NCI-H2029 (cell line): ENCODE results near the gene DYNC1LI2.
"Not testable (repeated sequence)": the region's sequence is repeated elsewhere in the genome, so short reads cannot be mapped to it uniquely, and the experiment has no call there.

ENCODE experiments used
- DNase-seq: peaks from one replicate; lab custom pipeline; 2025; lab: John Stamatoyannopoulos, UW

DYNC1LI2 gene

DNA sequence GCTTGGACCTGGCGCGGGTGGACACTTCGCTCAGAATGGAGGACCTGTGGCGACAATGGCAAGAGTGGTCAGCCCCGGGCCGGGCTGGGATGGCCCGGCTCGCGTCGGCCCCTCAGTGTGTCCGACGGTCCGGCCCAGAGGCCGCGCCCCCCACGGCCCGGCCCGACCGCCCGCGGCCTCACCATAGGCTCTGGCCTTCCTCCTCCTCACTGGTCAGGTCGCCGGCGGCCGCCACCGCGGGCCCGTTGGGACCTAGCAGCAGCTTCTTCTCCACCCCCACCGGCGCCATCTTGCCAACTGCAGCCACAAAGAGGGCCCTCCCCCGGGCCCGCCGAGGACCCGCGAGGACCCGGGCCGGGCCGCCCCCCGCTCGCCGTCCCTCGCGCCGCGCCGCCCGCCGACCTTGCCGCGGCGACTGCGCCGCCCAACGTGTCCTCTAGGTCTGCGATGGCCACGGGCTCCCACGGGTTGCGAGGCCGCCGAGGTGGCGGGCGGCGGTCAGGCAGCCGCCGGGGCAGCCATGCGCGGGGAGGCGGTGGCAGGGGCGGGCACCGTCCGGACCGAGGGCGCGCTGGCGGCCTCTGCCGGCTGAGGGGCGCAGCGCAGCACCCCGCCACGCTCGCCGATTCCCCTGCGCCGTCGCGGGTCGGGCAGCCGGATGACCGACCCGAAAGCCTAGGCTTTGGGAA is at the start of gene DYNC1LI2:
Gene DYNC1LI2 (minus strand): TSS at position 307 of the 689 bp plus-strand sequence. CDS start 18 bp downstream, at position 289.
- DNase-seq: peak; percentile 28

DNA sequence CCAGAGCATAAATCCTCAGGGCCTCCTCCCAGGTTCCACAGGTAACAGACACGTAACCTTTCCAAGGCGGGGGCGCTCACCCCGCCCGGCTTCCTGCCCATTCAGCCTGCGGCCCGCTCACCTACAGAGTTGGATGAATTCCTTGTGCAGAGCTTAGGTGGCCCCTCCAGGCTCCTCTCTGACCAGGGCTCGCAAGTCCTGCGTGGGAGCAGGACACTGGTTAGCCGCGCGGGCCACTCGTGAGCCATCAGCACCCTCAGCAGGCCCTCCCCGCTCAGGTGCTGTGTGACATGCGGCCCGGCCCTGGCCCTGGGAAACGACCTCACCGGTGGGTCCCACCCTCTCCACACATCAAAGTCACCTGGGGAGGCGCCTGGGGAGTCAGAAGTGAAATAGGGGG is 49.4 kb upstream of the DYNC1LI2 start:
- DNase-seq: no peak

DNA sequence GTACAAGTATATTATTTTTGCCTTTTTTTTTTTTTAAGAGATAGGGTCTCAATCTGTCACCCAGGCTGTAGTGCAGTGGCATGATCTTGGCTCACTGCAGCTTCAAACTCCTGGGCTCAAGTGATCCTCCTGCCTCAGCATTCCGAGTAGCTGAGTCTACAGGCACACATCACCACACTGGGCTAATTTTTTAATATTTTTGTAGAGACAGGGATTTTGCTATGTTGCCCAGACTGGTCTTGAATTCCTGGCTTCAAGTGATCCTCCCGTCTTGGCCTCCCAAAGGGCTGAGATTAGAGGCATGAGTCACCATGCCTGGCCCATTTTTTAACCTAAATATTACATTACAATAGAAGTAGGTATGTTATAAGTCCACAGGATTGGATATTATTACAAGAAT is 46.8 kb upstream of the DYNC1LI2 start:
- no peak for DNase-seq

DNA sequence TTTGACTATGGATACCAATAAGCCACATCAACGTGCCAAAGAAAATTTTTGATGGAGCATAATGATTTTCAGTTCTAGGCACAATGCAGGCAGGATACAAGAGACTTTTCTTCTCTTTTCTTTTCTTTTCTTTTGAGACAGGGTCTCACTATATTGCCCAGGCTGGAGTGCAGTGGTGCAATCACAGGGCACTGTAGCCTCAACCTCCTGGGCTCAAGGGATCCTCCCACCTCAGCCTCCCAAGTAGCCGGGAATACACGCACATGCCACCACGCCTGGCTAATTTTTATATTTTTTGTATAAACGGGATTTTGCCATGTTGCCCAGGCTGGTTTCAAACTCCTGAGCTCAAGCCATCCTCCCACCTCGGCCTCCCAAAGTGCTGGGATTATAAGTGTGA is 42.6 kb upstream of the DYNC1LI2 start:
- not testable (repeated sequence) for DNase-seq

DNA sequence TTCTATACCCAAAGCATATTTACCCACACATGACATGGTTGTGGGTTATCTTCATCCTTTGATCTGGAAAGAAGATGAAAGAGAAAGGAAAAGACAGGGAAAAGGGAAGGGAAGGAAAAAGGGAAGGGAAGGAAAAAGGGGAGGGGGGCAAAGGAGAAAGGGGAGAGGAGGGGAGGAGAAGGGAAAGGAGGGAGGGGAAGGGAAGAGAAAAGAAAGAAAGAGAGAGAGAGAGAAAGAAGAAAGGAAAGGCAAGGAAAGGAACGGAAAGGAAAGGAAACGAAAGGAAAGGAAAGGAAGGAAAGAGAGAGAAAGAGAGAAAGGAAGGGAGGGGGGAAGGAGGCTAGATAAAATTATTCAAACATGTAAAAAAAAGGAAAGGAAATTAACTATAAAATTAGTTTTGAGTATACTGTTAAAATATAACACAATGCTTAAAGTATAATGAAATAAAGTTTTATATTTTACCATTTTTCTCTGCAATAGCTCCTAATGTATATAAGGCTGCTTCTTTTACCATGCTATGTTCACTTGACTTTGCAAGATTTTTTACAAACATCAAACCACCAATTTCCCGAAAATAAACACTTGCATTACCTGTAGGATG is 38.8 kb upstream of the DYNC1LI2 start:
- no peak for DNase-seq

DNA sequence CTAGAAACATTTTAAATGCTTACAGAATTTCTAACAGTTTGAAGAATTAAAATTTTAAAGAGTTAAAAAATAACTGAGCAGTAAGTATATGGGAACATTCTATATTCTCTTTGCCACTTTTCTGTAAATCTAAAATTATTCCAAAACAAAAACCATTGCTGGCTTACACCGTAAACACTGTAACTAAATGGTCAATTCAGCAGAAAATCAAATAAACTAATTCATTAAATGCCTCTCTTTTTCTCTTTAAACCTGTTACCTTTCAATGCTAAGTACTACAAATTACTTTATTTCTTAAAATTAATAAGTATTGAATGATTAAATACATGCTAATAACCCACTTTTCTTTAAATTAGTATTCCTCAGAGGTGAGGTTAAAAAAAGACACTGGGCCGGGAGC is 36.0 kb upstream of the DYNC1LI2 start:
- no peak for DNase-seq

DNA sequence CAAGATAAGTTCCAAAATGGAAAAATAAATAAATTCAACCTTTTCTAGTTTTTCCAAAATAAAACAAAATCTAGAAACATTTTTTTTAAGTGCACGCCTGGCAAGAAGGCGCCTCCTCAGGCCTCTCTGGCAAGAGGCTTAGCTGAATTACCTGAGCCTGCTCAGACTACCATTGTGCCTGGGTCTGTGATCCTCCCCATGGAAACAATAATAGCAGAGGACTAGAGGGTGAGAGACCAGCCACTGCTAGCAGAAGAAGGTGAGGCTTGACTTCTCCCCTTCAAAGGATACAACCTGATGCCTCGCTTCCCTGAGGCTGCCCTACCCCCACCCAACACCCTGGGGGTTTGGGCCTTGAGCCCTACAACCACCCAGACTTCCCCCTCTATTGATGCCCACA is 35.1 kb upstream of the DYNC1LI2 start:
- DNase-seq: no peak

DNA sequence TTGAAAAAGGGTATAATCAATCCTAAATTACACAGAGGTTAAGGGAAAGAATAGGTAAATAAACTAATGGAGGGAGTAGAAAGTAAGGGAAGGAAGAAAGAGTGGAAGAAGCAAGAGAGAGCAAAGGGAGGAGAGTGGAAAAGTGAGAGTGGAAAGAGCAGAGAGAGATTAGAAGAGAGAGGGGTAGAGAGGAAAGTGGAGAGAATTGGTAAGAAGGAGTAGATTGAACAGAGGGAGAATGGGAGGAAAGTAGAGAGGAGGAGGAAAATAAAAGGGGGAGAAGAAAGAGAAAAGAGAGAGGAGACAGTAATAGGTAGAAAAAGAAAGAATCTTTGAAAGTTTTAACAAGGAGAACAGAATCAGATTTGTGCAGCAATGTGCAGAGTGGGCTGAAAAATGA is 25.0 kb upstream of the DYNC1LI2 start:
- no peak for DNase-seq

DNA sequence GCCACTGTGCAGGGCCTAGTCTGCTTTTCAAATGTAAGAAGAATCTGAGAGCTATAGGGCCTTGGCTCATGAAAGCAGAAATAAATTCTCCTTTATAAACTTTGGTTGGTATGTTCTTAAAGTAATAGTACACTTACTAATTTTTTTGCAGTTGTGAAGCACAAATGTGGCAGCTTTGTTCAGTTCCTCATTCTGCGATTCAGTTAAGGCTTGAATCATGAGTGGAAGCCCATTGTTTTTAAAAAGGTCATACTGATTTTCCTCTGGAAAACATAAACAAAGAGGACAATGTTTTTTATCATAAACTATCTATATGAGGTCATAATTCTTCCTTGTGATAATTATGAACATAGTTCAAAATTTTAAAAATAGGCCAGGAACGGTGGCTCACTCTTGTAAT is 23.6 kb upstream of the DYNC1LI2 start:
- no peak for DNase-seq

DNA sequence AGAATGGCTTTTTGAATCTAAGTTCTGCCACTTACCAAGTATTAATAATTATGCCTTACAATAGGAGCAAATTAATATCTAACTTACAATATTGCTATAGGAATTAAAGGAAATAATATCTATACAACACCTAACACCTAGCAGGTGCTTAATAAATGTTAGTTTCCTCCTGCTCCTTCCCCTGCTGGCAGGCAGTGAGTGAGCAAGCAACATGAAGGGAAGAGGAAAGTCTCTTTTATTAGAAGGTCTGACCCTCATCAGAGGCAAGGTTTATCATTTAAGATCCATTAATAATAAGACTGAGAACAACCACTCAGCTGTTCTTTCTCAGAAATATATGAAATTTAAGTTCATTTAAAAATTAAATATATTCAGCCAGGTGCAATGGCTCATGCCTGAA is 6.7 kb upstream of the DYNC1LI2 start:
- no peak for DNase-seq

DNA sequence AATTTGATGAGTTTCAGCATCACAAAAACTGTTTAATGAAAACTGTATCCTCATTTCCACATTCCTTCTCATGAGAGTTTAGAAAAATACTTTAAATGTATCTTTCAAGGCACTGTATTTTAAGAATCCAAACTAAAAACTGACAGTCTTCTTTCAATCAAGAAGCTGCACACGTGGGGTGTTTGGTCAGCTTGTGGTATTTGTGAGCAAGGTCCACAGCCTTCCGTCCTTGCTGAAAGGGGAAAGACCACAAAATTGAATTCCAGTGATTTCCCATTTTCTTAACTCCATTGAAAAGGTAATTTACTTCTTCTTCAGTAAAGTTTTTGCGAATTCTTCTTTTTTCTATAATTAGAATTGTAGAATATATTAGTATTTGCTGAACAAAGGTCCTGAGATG is 3.4 kb upstream of the DYNC1LI2 start:
- DNase-seq: no peak

DNA sequence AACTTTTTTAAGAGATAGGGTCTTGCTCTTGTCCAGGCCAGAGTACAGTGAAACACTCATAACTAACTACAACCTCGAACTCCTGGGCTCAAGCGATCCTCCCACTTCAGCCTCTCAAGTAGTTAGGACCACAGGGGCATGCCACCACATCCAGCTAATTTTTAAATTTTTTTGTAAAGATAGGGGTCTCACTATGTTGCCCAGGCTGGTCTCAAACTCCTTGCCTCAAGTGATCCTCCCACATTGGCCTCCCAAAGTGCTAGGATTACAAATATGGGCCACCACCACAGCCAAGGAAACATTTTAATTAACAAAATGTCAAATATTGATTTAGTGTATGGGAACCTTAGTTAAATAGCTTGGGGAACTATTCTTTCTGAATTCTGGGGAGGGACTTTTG is 2.8 kb upstream of the DYNC1LI2 start:
- DNase-seq: no peak

DNA sequence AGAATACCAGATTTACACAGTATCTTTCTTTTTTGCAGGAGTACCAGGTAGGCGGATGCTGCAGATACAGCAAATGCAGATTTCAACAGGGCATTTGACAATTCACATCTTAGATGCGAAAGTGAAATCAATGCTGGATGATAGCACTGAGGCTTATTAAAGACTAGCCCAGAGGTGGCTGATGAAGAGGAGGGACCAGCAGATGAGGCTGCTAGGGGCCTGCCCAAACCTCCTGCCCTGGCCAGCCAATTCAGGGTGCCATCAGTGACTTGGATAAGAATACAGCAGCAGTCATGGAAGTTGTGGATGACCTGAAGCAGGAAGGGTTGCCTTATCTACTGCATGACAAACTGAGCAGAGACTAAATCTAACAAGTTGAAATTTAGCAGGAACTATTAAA is 1.5 kb upstream of the DYNC1LI2 start:
- no peak for DNase-seq

DNA sequence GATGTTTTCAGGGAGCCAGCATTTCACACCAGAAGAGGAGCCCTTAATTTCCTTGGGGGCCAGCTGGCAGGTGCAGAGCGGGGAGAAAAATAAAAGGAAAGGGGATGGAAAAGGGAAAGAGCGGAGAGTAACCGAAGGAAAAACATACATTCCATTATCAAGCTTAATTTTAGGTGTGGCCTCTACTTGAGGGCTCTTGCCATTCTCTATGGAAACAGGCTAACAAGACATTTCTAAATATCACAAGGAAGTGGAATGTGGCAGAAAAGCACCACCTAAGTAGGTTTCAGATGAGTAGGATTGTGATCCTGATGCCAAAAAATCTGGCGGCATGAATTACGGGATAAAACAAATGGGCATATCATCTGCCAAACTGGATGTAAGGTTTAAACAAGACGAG is 970 bp upstream of the DYNC1LI2 start:
- DNase-seq: no peak

DNA sequence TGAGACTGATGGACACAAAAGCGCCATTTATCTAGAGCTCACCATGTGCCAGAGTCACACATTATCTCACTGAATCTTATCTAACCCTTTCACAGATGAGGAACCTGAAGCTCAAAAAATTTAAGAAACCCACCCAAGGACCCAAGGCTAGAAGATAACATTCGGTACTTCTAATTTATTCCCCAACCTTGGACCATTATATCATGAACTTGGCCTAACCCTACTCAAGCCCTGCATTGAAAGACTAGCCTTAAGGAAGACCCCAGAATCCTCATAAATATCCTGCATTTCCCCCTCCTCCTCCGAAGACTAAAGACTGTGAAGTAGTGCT is 548 bp upstream of the DYNC1LI2 start:
- DNase-seq: no peak

DNA sequence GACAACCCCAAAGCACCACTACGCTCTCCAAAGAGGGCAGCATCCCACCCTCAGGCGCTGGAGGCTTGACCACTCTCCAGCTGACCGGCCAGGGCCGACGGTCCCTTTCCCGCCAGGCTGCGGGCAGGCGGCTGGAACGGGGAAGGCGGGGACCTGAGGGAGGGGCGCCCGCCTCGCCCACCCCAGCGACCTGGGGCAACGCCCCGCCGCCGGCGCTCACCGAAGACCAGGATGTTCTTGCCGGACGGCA is 431 bp downstream of the DYNC1LI2 start:
- DNase-seq: no peak

DNA sequence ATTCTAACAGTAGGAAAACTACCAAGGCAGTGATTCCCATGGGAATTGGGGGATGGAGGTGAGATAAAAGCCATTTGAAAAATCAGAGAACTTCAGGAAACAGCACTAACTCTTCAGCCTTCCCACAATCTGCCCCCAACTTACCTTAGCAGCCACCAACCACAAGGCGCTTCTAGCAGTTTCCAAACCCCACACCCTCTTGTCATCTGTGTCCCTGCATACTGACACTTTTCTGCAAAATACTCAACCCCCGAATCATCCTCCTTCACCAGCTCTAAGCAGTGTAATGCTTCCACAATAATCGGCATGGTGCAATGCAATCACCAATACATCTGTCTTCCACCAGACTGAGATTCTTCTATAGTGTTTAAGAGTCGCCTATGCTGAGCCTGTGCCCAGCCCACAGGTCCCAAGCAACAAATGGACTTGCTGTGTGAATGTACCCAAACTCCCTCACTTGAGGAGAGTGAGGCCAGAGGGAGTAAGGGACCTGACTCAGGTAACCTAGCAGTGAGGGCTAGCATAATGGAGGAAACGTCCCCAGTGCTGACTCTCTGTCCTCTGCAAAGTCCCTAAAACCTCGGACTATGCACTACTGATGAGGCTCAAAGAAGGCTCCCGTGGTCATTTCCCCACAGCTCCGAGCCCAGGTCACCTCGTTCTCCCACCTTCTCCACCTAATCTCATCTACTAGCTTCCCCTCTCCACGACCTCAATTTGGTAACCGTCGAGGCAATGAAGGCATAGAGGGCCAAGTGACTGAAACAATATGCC is 943 bp downstream of the DYNC1LI2 start:
- DNase-seq: no peak

DNA sequence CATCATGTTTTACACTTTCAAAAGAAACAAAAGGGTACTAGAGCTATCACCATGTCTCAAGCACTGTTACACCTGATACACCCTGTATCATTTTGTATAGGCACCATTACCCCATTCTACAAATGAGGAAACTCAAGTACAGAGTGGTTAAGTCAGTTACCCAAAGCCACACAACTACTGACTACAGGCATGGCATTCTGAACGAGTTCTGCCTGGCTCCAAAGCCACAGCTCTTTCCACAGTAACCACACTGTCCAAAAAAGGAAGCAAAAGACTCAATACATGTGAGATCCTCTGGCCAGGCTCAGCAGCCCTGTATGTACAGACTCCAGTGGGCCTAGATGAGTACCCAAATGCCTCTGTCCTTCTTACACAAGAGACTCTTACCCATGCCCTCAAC is 4.7 kb downstream of the DYNC1LI2 start:
- peak; percentile 19 for DNase-seq

DNA sequence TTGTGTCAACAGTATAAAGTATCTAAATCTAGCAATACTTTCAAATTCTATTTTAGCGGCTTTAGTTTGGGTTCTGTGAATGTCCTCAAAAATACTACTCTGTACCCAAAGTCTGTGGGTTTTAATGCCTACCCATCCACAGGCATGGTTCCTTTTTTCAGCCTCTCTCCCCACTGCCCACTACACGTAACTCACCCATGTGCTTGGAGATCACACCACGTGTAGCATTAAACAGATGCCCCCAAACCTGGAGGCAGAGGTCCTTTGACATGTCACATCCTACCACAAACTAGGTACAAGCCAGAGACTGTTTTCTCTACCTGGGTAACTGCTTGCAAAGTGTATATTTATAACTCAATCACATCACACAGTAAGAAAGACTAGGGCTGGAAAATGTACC is 5.4 kb downstream of the DYNC1LI2 start:
- DNase-seq: no peak

DNA sequence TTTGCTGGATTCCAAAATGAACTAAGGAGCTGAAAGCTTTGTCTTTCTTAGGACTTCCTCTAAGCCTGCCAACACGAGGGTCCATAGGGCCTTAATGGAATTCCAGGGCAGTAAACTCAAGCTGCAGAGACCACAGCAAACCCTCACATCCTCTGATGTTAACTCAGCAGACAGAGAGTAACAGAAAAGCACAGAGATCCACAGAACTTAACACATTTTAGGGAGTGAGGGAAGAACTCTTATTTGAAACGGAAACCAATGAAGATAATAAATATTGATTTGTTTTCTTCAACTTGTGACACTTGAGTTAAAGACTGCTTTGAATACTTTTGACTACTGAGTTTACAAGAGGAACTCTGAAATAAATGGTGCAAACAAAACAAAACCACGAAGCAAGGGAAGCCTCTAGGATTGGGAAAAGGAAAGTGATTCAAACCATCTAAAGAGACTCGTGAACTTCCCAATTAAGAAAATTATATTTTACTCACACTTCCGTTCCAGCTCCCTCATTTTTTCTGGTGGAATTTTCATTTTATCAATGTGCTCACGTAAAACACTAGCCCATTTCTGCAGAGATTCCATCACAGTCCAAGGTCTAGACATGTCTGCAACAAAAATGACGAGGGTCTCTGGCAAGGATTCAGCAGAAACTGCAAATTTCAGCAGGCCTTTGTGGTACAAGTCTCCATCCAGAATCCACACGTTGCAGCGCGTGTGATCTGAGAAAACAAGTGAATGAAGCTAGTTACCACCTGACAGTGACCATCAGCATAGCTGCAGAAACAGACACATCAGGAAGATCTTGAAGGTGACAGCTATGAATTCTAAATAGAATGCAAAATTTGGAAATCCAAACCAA is 9.2 kb downstream of the DYNC1LI2 start:
- DNase-seq: no peak

DNA sequence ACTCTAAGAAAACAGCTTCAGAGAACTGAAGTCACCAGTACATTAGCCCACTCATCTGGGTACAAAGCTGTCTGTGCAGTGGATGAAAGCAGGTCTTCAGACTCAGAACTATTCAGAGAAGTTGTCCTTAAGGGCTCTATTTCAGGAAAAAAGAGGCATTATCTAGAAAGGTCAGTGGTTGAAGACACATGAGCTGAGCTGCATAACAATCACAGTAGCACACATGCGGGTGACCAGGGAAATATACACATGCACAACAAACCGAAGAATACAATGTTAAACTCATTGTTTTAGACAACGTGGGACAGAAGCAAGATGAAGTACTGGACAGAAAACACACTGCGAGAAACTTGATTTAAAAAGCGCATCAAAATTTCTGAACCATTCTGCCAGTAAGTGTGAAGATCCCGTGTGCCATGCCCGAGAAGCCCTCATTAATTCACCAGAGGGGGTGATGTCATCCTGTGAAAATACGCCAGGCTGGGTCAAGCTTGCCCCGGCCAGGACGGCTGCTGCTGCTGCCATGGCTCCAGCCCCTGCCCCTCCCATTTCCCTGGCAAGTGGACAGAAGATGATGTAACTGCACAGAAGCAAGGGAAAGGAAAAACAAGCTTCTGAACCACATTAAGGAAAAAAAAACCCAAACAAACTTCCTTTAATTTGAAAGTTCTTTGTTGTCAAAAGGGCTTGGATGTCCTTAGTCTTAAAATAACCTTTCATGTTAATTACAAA is 10.1 kb downstream of the DYNC1LI2 start:
- DNase-seq: peak; percentile 70

DNA sequence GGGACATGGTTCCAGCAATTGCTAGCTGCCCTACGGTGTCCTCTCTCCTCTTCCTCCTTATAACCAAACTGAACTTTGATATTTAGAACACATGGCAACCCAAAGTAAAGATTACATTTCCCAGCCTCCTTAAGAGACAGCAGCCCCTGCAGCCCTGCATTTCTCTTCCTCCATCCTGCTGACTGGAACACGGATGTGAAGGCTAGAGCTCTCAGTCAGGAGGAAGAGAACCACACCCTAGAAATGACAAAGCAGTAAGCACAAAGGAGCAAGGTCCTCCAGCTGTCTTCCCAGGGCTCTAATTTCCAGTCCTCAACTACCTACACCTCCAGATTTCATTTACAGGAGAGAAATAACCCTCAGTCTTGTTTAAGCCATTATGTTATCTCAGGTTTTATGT is 10.9 kb downstream of the DYNC1LI2 start:
- peak; percentile 20 for DNase-seq
